RWPE1 (cell line): Measurements from ENCODE around the gene STRA6.

ENCODE experiments used
- CTCF ChIA-PET: fragments of 350-600 bp; sonication (Branson Sonifier 250); formaldehyde crosslinking; extraction: SDS; loops from one replicate; lab custom pipeline; 2021; lab: Yijun Ruan, JAX
- POLR2A ChIA-PET: fragments of 400-600 bp; formaldehyde crosslinking; extraction: SDS; loops from one replicate; lab custom pipeline; 2020; ENCODE audit warnings: antibody characterized with exemption; ENCODE audit not compliant: low non-redundant PET; lab: Yijun Ruan, JAX
- DNase-seq: peaks from one replicate; pipeline ENCODE4 v3.0.0; 2012; ENCODE audit warnings: low spot score
- H3K27ac ChIP-seq: fragments of 450-650 bp; 2 replicates; pipeline ENCODE4 v1.5.1; 2017
- CTCF ChIP-seq: fragments of 450-650 bp; conservative IDR thresholded peaks from 2 replicates; pipeline ENCODE4 v1.5.1; 2017; ENCODE audit warnings: low read depth, mild to moderate bottlenecking

STRA6 gene

DNA sequence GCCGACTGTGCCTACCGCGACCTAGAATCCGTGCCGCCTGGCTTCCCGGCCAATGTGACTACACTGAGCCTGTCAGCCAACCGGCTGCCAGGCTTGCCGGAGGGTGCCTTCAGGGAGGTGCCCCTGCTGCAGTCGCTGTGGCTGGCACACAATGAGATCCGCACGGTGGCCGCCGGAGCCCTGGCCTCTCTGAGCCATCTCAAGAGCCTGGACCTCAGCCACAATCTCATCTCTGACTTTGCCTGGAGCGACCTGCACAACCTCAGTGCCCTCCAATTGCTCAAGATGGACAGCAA, 27.7 kb downstream of the STRA6 start:
- TF ChIP-seq CTCF: no peak
- no peak overlapping the region for H3K27ac ChIP-seq
- ChIA-PET CTCF (no interaction called here), POLR2A (no interaction called here)
- no peak for DNase-seq

- no peak for TF ChIP-seq CTCF
- H3K27ac ChIP-seq: no peak overlapping the region
- ChIA-PET CTCF (no interaction called here), POLR2A (no interaction called here)
- no peak for DNase-seq
Measured at GRCh38 chr15:74174219-74174957, 28.2 kb downstream of the STRA6 start.

GRCh38 chr15:74173380-74174218, 29.0 kb downstream of the STRA6 start, which contains the start of gene ISLR:
Gene ISLR, plus strand, starts transcription at chr15:74173710. Its CDS starts 1,149 bp downstream, at chr15:74174859.
- TF ChIP-seq CTCF: no peak
- DNase-seq: no peak
- ChIA-PET CTCF (no interaction called here), POLR2A (interaction anchor here (0.5 kb wide), 1 partner anchor 33 kb away, joined by 3 read pairs; no protein-coding TSS in a partner anchor)
- no peak within 1 kb of the TSS for H3K27ac ChIP-seq

DNA sequence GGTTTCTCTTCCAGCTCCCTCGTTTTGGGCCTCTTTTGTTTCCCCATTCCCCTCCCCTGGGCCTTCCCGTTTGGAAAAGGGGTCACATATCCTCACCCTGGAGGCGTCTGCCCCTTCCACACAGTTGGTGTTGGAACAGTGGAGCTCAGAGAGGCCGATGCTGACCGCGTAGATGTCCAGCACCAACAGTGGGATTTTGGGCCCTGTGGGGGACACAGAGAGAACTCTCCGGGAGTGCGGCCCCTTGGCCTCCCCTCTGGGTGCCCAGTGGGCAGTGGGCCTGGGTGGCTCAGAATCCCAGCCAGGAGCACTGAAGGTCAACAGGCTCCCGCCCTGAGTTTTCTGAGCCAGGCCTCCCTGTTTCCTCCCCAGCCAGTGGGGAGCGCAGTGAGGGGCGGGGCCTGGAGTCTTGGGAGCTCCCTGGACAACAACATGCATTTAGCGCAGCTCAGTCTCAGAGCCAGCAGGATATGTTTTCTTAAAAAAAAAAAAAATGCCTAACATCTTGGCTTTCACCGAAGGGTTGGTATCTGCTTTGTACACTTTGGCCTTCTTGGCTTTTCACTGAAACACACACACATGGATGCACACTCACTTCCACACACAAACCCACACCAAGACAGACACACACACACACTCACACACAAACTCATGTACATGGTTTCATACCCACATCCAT, 29.7 kb downstream of the STRA6 start:
- ChIA-PET POLR2A (no interaction called here), CTCF (no interaction called here)
- no peak overlapping the region for H3K27ac ChIP-seq
- TF ChIP-seq CTCF: no peak
- no peak for DNase-seq

DNA sequence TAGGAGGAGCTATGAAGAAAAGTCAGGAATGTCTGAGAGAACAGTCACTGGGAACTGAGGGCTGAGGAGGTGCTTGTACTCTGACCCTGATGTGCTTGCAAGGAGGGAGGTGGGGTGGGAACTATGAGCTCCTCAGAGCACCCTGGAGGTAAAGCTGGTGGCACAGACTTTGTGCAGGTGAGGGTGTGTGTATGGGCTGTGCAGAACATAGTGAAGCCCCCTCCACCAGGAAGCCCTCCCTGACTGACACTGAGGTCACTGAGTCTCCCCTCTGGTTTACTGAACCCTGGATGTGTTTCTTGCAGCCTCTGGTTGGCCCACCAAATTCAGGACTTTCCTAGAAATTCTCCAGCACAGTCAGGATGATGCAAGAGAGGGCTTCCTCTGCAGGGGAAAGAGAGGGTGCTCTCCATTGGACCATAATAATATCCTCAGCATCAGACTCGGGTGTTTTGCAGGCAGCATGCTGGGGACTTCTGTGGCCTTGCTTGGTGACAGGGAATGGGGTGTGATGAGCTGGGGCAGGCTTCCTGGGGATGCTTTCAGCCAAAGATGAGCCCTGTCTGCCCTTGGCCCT, 30.5 kb downstream of the STRA6 start:
- no peak overlapping the region for H3K27ac ChIP-seq
- no peak for DNase-seq
- ChIA-PET POLR2A (no interaction called here), CTCF (interaction anchor here (0.6 kb wide), 2 partner anchors 43 to 50 kb away, joined by 3 to 4 read pairs; no protein-coding TSS in a partner anchor)
- no peak for TF ChIP-seq CTCF
